Measurements from ENCODE around the gene INPP4B.
A peak's percentile ranks its signal among the peaks of the same experiment; 100 is the strongest.

The INPP4B gene

GRCh38 chr4:142044271-142044670 lies 801.8 kb downstream of the INPP4B start:
- no peak for FAIRE-seq

DNA sequence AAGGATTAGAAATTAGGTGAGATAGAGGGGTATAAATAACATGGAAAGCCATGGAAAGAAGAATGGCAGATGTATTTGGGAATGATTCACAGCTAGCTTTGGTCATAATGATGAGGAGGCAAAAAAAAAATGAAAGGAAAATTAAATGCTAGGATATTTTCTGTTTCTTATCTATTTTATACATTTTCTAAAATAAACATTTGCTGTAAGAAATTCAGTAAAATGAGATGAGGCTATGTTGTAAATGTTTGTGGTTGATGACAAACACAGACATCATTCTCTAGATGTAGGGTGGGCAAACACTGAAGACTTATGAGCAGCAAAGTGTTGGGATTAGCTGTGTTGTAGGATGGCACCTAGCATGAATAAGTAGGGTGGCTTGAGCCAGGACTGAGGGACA lies 802.6 kb downstream of the INPP4B start:
- no peak for FAIRE-seq

GRCh38 chr4:142041788-142042187 lies 804.3 kb downstream of the INPP4B start:
- no peak for FAIRE-seq

- FAIRE-seq: no peak
These were observed 806.1 kb downstream of the INPP4B start for GRCh38 chr4:142040043-142040442.

GRCh38 chr4:142036795-142037583 lies 809.1 kb downstream of the INPP4B start:
- no peak for FAIRE-seq

- no peak for FAIRE-seq
These were observed 810.5 kb downstream of the INPP4B start for GRCh38 chr4:142035566-142035965.

DNA sequence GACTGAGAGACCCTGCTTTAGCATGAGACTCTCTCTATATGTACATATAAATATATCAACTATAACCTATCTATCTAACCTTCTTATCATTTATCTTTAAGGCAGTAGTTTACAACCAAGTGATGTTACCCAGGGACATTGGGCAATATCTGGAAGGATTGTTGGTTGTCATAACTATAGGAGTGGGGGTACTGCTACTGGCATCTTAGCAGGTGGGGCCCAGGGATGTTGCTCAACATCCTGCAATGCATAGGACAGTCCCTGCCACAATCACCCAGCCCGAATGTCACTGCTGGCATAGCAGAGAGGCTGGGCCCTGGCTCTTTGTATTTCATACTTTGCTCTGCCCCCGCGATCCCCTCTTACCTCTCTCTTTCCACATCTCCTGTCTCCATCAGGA lies 812.0 kb downstream of the INPP4B start:
- FAIRE-seq: no peak

GRCh38 chr4:142030010-142030409 lies 816.1 kb downstream of the INPP4B start:
- peak; percentile 40 for FAIRE-seq

GRCh38 chr4:142021761-142022160 lies 824.3 kb downstream of the INPP4B start:
- FAIRE-seq: no peak

DNA sequence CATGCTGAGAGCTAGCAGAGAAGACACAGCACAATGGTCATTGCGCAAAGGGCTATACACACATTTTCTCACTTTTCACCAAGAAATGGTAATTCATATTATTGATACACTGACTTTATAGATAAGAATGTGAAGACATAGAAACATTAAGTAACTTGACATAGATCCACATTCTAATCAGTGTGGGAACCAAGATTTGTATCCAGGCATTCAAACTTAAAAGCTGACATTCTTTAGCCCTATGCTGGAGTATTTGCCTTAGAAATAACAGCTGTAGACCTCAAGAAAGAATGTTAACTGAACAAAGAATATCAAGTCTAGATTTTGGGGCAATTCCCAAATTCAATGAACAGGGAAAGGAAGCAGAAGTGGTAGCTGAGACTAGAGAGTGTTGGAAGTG lies 824.9 kb downstream of the INPP4B start:
- no peak for FAIRE-seq

- no peak for FAIRE-seq
These were observed 830.1 kb downstream of the INPP4B start for GRCh38 chr4:142016031-142016430.

DNA sequence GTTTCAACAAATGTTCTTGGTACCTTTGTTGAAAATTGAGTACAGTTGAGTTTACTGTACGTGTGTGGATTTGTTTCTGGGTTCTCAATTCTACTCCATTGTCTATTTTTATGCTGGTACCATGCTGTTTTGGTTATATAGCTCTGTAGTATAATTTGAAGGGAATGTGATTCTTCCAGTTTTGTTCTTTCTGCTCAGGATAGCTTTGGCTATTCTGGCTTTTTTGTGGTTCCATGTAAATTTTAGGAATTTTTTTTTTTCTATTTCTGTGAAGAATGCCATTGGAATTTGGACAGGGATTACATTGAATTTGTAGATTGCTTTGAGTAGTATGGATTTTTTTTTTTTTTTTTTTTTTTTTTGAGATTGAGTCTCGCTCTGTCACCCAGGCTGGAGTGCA lies 836.4 kb downstream of the INPP4B start:
- no peak for FAIRE-seq

- no peak for FAIRE-seq
These were observed 840.6 kb downstream of the INPP4B start for GRCh38 chr4:142005519-142005918.

DNA sequence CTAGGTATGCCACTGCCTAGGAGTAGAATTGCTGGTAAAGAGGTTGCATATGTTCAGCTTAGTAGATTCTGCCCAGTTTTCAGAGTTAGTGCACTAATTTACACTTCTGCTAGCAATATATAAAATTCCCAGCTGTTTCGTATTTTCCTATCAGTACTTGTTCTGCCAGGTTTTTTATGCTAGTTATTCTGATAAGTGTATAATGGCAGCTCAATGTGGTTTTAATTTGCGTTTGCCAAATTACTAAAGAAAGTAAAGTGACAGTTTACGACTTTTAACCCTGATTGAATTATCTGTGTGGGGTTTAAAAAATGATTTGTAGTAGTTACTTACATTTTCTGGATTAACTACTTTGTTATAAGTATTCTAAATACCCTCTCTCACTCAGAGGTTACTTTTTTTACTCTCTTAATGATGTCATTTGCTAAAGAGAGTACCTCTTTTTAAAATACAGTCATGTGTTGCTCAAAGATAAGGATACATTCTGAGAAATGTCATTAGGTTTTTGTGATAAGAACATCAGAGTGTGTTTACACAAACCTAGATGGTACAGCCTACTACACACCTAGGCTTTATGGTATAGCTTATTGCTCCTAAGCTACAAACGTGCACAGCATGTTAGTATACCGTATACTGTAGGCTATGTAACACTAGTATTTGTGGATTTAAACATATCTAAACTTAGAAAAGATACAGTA lies 846.5 kb downstream of the INPP4B start:
- no peak for FAIRE-seq

DNA sequence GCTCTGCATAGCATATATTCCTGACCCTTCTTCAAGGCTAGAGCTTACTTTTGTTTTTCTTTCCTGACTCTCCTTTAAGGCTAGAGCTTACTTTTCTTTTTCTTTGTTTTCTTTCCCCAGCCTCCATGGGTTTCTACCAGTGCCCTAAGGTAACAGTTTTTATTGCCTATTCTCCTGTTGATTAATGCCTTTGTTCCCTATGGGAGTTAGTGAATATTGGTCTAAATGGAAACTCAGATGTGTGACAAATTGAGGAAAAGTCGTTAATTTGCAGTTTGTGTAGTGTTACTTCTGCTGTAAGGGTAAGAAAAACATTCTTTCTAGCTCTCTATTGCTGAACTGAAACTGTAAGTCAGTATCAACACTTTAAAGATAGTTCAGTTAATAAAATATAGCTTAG lies 851.0 kb downstream of the INPP4B start:
- FAIRE-seq: no peak

DNA sequence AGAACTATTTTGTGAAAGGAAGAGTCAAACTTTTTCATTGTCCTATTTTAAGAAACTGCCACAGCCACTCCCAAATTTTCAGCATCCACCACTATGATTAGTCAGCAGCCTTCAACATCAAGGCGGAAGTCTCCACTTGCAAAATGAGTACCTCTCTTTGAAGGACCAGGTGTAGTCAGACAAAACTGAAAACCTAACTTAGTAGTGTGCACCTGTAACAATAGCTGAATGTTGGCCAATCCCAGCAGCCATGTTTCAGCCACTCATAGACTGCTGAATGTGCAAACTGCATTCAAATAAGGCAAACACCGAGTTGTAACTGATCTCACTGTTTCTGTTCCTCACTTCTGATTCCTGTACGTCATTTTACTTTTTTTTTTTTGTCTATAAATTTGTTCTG lies 868.7 kb downstream of the INPP4B start:
- no peak for FAIRE-seq

Data from G401.6 (cell line).